ENCODE results near the gene PI4KB.

PI4KB gene

GRCh38 chr1:151287767-151288500, 39.3 kb downstream of the PI4KB start:
- no peak for TF ChIP-seq CTCF (IDR thresholded peaks at IDR 0.05; ENCODE audit: insufficient read depth, low read length, poor library complexity, severe bottlenecking)
- peak; percentile 22 for DNase-seq (ENCODE audit: extremely low read depth, insufficient read length)
- Histone ChIP-seq H3K36me3 (ENCODE audit: control insufficient read depth, insufficient read depth, low read length) (peaks cover 56% of the 10 kb centered on the region), H3K4me3 (replicated peaks; ENCODE audit: low read depth, low read length) (no peak overlapping the region), H3K27me3 (replicated peaks; ENCODE audit: control insufficient read depth, insufficient read depth, low read length) (no peaks in the 10 kb centered on the region)

GRCh38 chr1:151287341-151287699, 39.9 kb downstream of the PI4KB start:
- Histone ChIP-seq H3K4me3 (replicated peaks; ENCODE audit: low read depth, low read length) (no peak overlapping the region), H3K36me3 (ENCODE audit: control insufficient read depth, insufficient read depth, low read length) (peaks cover 50% of the 10 kb centered on the region), H3K27me3 (replicated peaks; ENCODE audit: control insufficient read depth, insufficient read depth, low read length) (no peaks in the 10 kb centered on the region)
- no peak for TF ChIP-seq CTCF (IDR thresholded peaks at IDR 0.05; ENCODE audit: insufficient read depth, low read length, poor library complexity, severe bottlenecking)
- no peak for DNase-seq (ENCODE audit: extremely low read depth, insufficient read length)

GRCh38 chr1:151286619-151287340, 40.4 kb downstream of the PI4KB start:
- Histone ChIP-seq H3K36me3 (ENCODE audit: control insufficient read depth, insufficient read depth, low read length) (peaks cover 46% of the 10 kb centered on the region), H3K27me3 (replicated peaks; ENCODE audit: control insufficient read depth, insufficient read depth, low read length) (no peaks in the 10 kb centered on the region), H3K4me3 (replicated peaks; ENCODE audit: low read depth, low read length) (no peak overlapping the region)
- DNase-seq (ENCODE audit: extremely low read depth, insufficient read length) = no peak
- TF ChIP-seq CTCF (IDR thresholded peaks at IDR 0.05; ENCODE audit: insufficient read depth, low read length, poor library complexity, severe bottlenecking) = no peak

GRCh38 chr1:151284013-151284577, 43.1 kb downstream of the PI4KB start:
- TF ChIP-seq CTCF (IDR thresholded peaks at IDR 0.05; ENCODE audit: insufficient read depth, low read length, poor library complexity, severe bottlenecking) = no peak
- Histone ChIP-seq H3K36me3 (ENCODE audit: control insufficient read depth, insufficient read depth, low read length) (peaks cover 27% of the 10 kb centered on the region), H3K27me3 (replicated peaks; ENCODE audit: control insufficient read depth, insufficient read depth, low read length) (no peaks in the 10 kb centered on the region), H3K4me3 (replicated peaks; ENCODE audit: low read depth, low read length) (peak overlapping the region; percentile 76; the same call in 1 of the 2 replicates)
- no peak for DNase-seq (ENCODE audit: extremely low read depth, insufficient read length)

- TF ChIP-seq CTCF (IDR thresholded peaks at IDR 0.05; ENCODE audit: insufficient read depth, low read length, poor library complexity, severe bottlenecking) = no peak
- H3K4me3 ChIP-seq (replicated peaks; ENCODE audit: low read depth, low read length) = peak overlapping the region; percentile 76
- DNase-seq (ENCODE audit: extremely low read depth, insufficient read length) = no peak
- no peaks in the 10 kb centered on the region for H3K27me3 ChIP-seq (replicated peaks; ENCODE audit: control insufficient read depth, insufficient read depth, low read length)
- H3K36me3 ChIP-seq (ENCODE audit: control insufficient read depth, insufficient read depth, low read length) = peaks cover 19% of the 10 kb centered on the region
Observed at GRCh38 chr1:151282883-151283725, 44.1 kb downstream of the PI4KB start.

Data from GM06990 (cell line).